NCI-H774 (cell line): ENCODE data around the gene RNU6-9.
A peak's percentile ranks its signal among the peaks of the same experiment; 100 is the strongest.
"Not testable (repeated sequence)": the region's sequence is repeated elsewhere in the genome, so short reads cannot be mapped to it uniquely, and the experiment has no call there.

Experiments
- DNase-seq: peaks from one replicate; lab custom pipeline; 2025; lab: John Stamatoyannopoulos, UW

RNU6-9 gene

DNA sequence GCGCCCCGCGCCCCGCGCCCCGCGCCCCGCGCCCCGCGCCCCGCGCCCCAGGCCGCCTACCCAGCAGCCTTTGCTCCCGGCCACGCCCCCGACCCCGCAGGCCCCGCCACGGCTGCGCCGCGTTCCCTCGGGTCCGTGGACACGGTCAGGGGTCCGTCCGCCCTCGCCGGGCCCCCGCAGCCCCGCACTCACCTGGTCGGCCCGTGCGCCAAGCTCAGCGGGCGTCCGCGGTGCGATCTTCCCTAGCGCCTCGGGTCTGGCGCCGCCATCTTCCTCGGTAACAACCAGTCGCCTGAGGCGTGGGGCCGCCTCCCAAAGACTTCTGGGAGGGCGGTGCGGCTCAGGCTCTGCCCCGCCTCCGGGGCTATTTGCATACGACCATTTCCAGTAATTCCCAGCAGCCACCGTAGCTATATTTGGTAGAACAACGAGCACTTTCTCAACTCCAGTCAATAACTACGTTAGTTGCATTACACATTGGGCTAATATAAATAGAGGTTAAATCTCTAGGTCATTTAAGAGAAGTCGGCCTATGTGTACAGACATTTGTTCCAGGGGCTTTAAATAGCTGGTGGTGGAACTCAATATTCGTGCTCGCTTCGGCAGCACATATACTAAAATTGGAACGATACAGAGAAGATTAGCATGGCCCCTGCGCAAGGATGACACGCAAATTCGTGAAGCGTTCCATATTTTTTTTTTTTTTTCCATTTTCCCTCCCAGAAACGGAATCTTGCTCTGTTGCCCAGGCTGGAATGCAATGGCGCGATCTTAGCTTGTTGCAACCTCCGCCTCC lies at the start of gene RNU6-9, which contains the start of gene MED16:
Gene RNU6-9, plus strand, starts transcription at position 591 of the 796 bp plus-strand sequence.
Gene MED16, minus strand, starts transcription at position 294 of the 796 bp plus-strand sequence. CDS start 2,056 bp downstream, outside the sequence.
- peak; percentile 87 for DNase-seq

GRCh38 chr19:843836-844545 lies 49.3 kb upstream of the RNU6-9 start:
- no peak for DNase-seq

GRCh38 chr19:844546-844971 lies 48.7 kb upstream of the RNU6-9 start:
- no peak for DNase-seq

DNA sequence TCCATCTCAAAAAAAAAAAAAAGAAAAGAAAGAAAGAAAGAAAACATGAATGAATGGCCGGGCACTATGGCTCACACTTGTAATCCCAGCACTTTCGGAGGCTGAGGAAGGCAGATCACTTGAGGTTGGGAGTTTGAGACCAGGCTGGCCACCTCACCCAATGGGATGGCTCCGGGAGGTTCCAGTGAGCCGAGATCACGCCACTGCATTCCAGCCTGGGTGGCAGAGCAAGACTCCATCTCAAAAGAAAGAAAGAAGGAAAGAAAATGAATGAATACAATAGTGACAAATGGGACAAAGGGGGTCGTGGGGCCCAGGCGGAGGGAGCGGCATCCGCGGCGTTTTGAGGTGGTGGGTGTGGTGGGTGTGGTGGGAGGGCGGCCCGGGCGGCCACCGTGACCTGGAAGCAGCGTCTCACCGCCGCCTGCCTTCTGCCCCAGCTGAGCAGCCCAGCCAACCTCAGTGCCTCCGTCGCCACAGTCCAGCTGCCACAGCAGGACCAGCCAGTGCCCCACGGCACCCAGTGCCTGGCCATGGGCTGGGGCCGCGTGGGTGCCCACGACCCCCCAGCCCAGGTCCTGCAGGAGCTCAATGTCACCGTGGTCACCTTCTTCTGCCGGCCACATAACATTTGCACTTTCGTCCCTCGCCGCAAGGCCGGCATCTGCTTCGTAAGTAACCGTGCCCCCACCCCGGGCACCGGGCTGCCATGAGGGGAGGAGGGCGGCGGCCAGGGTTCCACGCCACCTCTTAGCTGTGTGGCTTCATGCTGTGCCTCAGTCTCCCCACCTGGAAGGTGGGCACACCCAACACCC lies 47.4 kb upstream of the RNU6-9 start:
- DNase-seq = no peak

DNA sequence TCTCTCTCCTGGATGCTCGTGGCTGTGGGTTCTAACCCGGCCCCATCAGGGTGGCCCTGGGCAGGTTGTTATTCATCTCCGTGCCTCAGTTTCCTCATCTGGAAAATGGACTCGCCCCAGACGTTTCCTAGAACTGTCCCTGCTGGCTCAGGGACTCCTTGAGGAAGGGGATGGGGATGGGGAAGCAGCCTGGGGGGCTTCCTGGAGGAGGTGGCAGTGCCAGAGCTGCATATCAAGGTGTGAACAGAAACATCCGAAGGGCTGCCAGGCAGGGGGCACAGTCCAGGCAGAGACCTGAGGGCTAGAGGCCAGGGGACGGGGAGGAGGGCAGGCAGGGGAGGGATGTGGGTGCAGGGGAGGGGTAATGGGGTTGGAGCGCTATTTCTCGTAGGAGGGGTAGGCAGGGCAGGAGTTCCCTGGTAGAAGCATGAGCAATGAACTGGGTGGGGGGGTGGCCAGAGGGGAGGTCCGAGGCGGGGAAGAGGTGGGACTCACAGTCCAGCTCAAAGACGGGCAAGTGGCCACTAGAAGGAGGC lies 44.8 kb upstream of the RNU6-9 start:
- no peak for DNase-seq

DNA sequence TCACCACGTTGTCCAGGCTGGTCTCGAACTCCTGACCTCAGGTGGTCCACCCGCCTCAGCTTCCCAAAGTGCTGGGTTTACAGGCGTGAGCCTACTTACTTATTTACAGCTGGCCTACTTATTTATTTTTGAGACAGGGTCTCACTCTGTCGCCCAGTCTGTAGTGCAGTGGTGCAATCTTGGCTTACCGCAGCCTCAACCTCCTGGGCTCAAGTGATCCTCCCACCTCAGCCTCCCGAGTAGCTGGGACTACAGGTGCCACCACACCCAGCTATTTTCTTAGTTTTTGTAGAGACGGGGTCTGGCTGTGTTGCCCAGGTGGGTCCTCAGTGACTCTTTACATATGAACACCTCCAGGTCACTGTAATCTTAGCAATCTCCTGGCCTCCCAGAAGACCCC lies 44.1 kb upstream of the RNU6-9 start:
- DNase-seq = not testable (repeated sequence)

DNA sequence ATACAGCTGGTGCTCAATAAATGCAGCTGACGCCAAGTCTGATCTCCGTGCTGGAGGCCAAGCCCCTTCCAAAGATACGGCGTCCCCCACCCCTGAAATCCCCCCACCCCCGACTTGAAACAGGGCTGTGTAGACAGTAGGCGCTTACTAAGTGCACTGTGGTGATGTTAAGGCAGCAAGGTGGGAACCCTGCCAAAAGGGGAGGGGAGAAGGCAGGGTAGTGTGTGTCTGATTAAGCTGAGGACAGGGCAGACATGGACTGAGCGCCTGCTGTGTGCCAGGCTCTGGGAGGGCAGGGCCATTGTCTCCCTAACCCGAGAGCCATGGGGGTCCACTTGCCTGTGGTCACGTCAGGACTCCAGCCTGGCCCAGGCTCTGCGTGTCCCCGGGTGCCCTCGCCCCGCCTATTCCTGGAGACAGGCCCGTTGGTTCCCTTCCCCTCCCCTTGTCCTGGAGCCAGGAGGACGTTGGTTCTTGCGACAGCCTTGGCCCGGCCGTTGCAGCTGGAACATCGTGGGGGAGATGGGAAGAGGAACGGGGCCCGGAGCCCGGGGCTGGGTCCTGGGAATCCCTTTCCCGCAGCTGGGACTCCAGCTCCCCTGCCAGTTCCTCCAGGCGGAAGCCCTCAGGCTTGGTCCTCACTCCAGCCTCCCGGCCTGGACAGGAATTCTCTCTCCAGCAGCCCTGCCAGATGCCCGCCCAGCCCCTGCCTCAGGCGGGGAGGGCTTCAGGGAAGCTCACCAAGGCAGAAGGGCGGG lies 42.9 kb upstream of the RNU6-9 start:
- DNase-seq = peak; percentile 79

- DNase-seq = no peak
These were observed 42.3 kb upstream of the RNU6-9 start for GRCh38 chr19:850979-851335.

GRCh38 chr19:852136-853013 lies 40.9 kb upstream of the RNU6-9 start, which contains the start of gene ELANE:
Gene ELANE, plus strand, starts transcription at chr19:852303. Its CDS starts 26 bp downstream, at chr19:852329.
- DNase-seq = no peak

DNA sequence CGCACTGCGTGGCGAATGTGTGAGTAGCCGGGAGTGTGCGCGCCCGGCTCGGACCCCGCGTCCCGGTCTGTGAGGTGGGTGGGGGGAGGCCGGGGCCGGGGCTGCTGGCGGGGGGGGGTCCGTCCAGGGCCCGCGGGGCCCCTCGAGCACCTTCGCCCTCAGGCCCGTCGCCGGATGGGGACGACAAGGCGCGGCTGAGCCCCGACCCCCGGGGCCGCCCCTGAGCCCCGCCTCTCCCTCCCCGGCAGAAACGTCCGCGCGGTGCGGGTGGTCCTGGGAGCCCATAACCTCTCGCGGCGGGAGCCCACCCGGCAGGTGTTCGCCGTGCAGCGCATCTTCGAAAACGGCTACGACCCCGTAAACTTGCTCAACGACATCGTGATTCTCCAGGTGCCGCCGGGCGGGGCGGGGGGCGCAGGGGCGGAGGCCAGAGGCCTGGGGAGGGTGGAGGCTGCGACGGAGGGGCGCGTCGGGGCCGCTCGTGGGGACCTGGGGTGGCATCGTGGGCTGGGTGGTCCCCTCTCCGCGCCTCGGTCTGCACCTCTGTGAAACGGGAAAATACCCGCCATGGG lies 40.2 kb upstream of the RNU6-9 start:
- DNase-seq = no peak

GRCh38 chr19:853614-854220 lies 39.6 kb upstream of the RNU6-9 start:
- not testable (repeated sequence) for DNase-seq

DNA sequence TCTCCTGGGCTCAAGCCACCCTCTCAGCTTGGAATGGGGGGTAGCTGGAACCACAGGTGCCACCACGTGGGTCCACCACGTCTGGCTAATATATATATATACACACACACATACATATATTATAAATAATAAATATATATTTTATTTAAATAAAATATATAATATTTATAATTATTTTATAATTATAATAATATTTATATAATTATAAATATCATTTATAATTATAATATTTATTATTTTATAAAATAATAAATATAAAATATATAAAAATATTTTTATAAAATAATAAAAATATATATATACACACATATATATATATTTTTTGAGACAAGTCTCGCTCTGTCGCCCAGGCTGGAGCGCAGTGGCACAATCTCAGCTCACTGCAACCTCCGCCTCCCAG lies 38.7 kb upstream of the RNU6-9 start:
- no peak for DNase-seq

GRCh38 chr19:855142-855541 lies 38.1 kb upstream of the RNU6-9 start:
- no peak for DNase-seq

GRCh38 chr19:855566-856120 lies 37.6 kb upstream of the RNU6-9 start:
- DNase-seq = no peak

DNA sequence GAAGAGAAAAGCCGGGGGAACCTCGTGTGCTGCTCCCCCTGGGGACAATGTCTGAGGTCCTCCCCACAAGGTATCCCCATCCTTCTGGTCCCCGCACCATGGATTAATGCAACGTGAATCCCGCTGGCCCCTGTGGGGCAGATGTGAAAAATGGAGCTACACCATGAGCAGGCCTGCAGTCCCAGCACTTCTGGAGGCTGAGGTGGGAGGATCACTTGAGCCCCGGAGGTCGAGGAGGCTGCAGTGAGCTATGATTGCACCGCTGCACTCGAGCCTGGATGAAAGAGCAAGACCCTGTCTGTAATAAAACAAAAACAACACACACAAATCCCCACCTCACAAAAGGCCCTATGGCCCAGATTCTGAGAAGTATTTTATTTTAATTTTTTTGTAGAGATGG lies 35.0 kb upstream of the RNU6-9 start:
- no peak for DNase-seq

- no peak for DNase-seq
These were observed 34.1 kb upstream of the RNU6-9 start, which contains the start of gene CFD for GRCh38 chr19:858868-859843. Gene CFD, plus strand, starts transcription at chr19:859664. Its CDS starts 26 bp downstream, at chr19:859690.

DNA sequence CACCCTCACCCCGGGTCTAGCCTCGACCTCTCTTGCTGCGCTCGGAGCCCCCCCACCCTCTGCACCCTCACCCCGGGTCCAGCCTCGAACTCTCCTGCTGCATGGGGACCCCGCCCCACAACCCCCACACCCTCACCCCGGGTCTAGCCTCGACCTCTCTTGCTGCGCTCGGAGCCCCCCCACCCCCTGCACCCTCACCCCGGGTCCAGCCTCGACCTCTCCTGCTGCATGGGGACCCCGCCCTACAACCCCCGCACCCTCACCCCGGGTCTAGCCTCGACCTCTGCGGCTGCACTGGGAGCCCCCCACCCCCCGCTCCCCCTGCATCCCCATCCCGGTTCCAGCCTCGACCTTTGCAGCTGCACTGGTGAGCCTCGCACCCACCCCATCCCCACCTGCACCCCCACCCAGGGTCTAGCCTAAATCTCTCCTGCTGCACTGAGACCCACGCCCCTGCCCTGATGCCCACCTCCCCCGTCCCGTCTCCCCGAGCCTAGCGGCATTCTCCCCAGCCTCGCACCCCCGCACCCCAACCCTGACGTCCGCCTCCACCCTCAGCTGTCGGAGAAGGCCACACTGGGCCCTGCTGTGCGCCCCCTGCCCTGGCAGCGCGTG lies 32.0 kb upstream of the RNU6-9 start:
- no peak for DNase-seq
